Liver (tissue), 3 donors: ENCODE data around the gene FAU.
"Not testable (repeated sequence)": the region's sequence is repeated elsewhere in the genome, so short reads cannot be mapped to it uniquely, and the experiment has no call there.

Source experiments
- ATF3 ChIP-seq: IDR thresholded peaks from 2 replicates; pipeline ENCODE4 v1.6.1; 2016; ENCODE audit warnings: antibody characterized with exemption
- CTCF ChIP-seq: fragments of 150-350 bp; IDR thresholded peaks from 2 replicates; pipeline ENCODE4 v1.5.1; 2017; ENCODE audit warnings: improper control_type of control experiment, low read depth, low read length; ENCODE audit not compliant: missing input control
- FOXA1 ChIP-seq: IDR thresholded peaks from 2 replicates; pipeline ENCODE4 v1.6.1; 2016; ENCODE audit warnings: antibody characterized with exemption
- GABPA ChIP-seq, 2 donors: IDR thresholded peaks in 1 of 2; conservative IDR thresholded peaks in 1 of 2; 2 replicates each; pipeline ENCODE4 v1.6.1; 2016; ENCODE audit warnings: antibody characterized with exemption in 2 of 2, mild to moderate bottlenecking in 1 of 2, moderate library complexity in 1 of 2
- JUND ChIP-seq, 2 donors: IDR thresholded peaks; 2 replicates each; pipeline ENCODE4 v1.6.1; 2016; ENCODE audit warnings: antibody characterized with exemption in 2 of 2
- RAD21 ChIP-seq, 2 donors: IDR thresholded peaks; 2 replicates each; pipeline ENCODE4 v1.6.1; 2016; ENCODE audit warnings: antibody characterized with exemption in 2 of 2, mild to moderate bottlenecking in 2 of 2
- REST ChIP-seq: IDR thresholded peaks from 2 replicates; pipeline ENCODE4 v1.6.1; 2016; ENCODE audit warnings: antibody characterized with exemption, mild to moderate bottlenecking
- SP1 ChIP-seq: IDR thresholded peaks from 2 replicates; pipeline ENCODE4 v1.6.1; 2018; ENCODE audit warnings: antibody characterized with exemption, mild to moderate bottlenecking
- TAF1 ChIP-seq: conservative IDR thresholded peaks from 2 replicates; pipeline ENCODE4 v1.6.1; 2016; ENCODE audit warnings: antibody characterized with exemption, mild to moderate bottlenecking
- donor health status: healthy.
- donor health status: healthy.

GRCh38 chr11:65150131-65150508 lies 28.2 kb upstream of the FAU start:
- TF ChIP-seq CTCF; ATF3; SP1; RAD21 (IDR thresholded peaks at IDR 0.05); JUND (IDR thresholded peaks at IDR 0.05); TAF1; REST; FOXA1; GABPA (IDR thresholded peaks at IDR 0.05 in 1 of 2, conservative IDR thresholded peaks at IDR 0.05 in 1 of 2): not testable (repeated sequence)
